HL-60 (cell line): ENCODE results near the gene CLPTM1L.

ENCODE experiments used
- DNase-seq, 2 experiments: peaks; one replicate each; pipeline ENCODE4 v3.0.0-alpha.2; 2010 to 2020; ENCODE audit warnings: low read depth in 1 of 2, low spot score in 1 of 2
- H3K27ac ChIP-seq: fragments of 250-450 bp; sonication (Bioruptor Pico); replicated peaks from 2 replicates; pipeline ENCODE4 v1.5.1; 2020; ENCODE audit warnings: mild to moderate bottlenecking, moderate library complexity
- H3K27me3 ChIP-seq: fragments of 250-450 bp; sonication (Bioruptor Pico); 2 replicates; pipeline ENCODE4 v1.5.1; 2021; ENCODE audit warnings: mild to moderate bottlenecking, moderate library complexity; ENCODE audit not compliant: insufficient read depth, poor library complexity, severe bottlenecking
- H3K4me3 ChIP-seq: replicated peaks from 2 replicates; pipeline ENCODE4 v1.5.1; 2011; ENCODE audit warnings: mild to moderate bottlenecking, control low read depth, low read length; ENCODE audit not compliant: insufficient read depth
- CTCF ChIP-seq: IDR thresholded peaks from one replicate; pipeline ENCODE4 v1.5.1; 2011; ENCODE audit warnings: low read length, control low read depth, inconsistent platforms; ENCODE audit not compliant: insufficient read depth
- GABPA ChIP-seq: IDR thresholded peaks from 2 replicates; pipeline ENCODE4 v1.6.1; 2012; ENCODE audit warnings: low read depth
- POLR2AphosphoS5 ChIP-seq: IDR thresholded peaks from 2 replicates; pipeline ENCODE4 v1.6.1; 2012; ENCODE audit warnings: low read depth
- REST ChIP-seq: IDR thresholded peaks from 2 replicates; pipeline ENCODE4 v1.6.1; 2012; ENCODE audit warnings: low read depth; ENCODE audit not compliant: insufficient replicate concordance
- SPI1 ChIP-seq: IDR thresholded peaks from 2 replicates; pipeline ENCODE4 v1.6.1; 2012; ENCODE audit warnings: low read depth, mild to moderate bottlenecking, borderline replicate concordance

The CLPTM1L gene

GRCh38 chr5:1322955-1323802 is 21.7 kb downstream of the CLPTM1L start:
- TF ChIP-seq REST (no peak), SPI1 (no peak), GABPA (no peak), CTCF (no peak), POLR2AphosphoS5 (no peak)
- no peak for DNase-seq
- no peak overlapping the region for H3K27ac ChIP-seq

GRCh38 chr5:1322036-1322900 is 22.6 kb downstream of the CLPTM1L start:
- TF ChIP-seq SPI1 (no peak), CTCF (no peak), REST (no peak), POLR2AphosphoS5 (no peak), GABPA (no peak)
- Histone ChIP-seq H3K4me3 (no peak overlapping the region), H3K27ac (no peak overlapping the region), H3K27me3 (no peaks in the 10 kb centered on the region)
- DNase-seq: no peak

More at GRCh38 chr5:1322955-1323802, 21.7 kb downstream of the CLPTM1L start:
- H3K27me3 ChIP-seq: no peaks in the 10 kb centered on the region
- no peak overlapping the region for H3K4me3 ChIP-seq

- Histone ChIP-seq H3K4me3 (no peak overlapping the region), H3K27ac (no peak overlapping the region), H3K27me3 (no peaks in the 10 kb centered on the region)
- no peak for DNase-seq
- no peak for TF ChIP-seq REST
- TF ChIP-seq CTCF: no peak
- TF ChIP-seq GABPA: no peak
- no peak for TF ChIP-seq SPI1
- TF ChIP-seq POLR2AphosphoS5: no peak
These were observed 23.3 kb downstream of the CLPTM1L start for GRCh38 chr5:1321576-1321975.
